HEK293 (cell line): ENCODE results near the gene AMPD2.
"Not testable (repeated sequence)": the region's sequence is repeated elsewhere in the genome, so short reads cannot be mapped to it uniquely, and the experiment has no call there.

ENCODE experiments used
- CTCF ChIA-PET: fragments of 350-600 bp; formaldehyde crosslinking; extraction: SDS; loops from one replicate; lab custom pipeline; 2021; ENCODE audit warnings: antibody characterized with exemption; lab: Yijun Ruan, JAX
- POLR2A ChIA-PET: fragments of 300-600 bp; formaldehyde crosslinking; extraction: SDS; loops from one replicate; lab custom pipeline; 2020; ENCODE audit warnings: antibody characterized with exemption, inconsistent platforms; lab: Yijun Ruan, JAX
- H3K27ac ChIP-seq: fragments of 200-500 bp; sonication (Bioruptor generic); 2 replicates; pipeline ENCODE4 v1.5.1; 2014; ENCODE audit warnings: low read depth, low read length, control low read depth, inconsistent platforms; ENCODE audit errors: extremely low read depth
- H3K36me3 ChIP-seq, 2 experiments: fragments of 200-500 bp in 1 of 2; sonication (Bioruptor generic) in 1 of 2; 1 replicate in 1 of 2; 2 replicates in 1 of 2; pipeline ENCODE4 v1.5.1; 2014 to 2017; ENCODE audit warnings: inconsistent platforms in 2 of 2, low read length in 2 of 2; ENCODE audit not compliant: control insufficient read depth in 2 of 2, insufficient read depth in 1 of 2
- H3K4me1 ChIP-seq: fragments of 200-500 bp; sonication (Bioruptor generic); 2 replicates; pipeline ENCODE4 v1.5.1; 2014; ENCODE audit warnings: mild to moderate bottlenecking, low read length, inconsistent platforms; ENCODE audit not compliant: control insufficient read depth, insufficient read depth
- H3K4me3 ChIP-seq: 2 replicates; pipeline ENCODE4 v1.5.1; 2011; ENCODE audit warnings: low read depth, mild to moderate bottlenecking, control low read depth, low read length, moderate library complexity
- H3K9me3 ChIP-seq: fragments of 200-500 bp; sonication (Bioruptor generic); 2 replicates; pipeline ENCODE4 v1.5.1; 2014; ENCODE audit warnings: low read depth, low read length, inconsistent platforms; ENCODE audit not compliant: control insufficient read depth, insufficient read depth
- KLF10 ChIP-seq: fragments of 450-650 bp; IDR thresholded peaks from 2 replicates; pipeline ENCODE4 v1.5.1; 2018; ENCODE audit warnings: missing biosample characterization, mild to moderate bottlenecking, missing genetic modification characterization
- OSR2 ChIP-seq: fragments of 450-650 bp; formaldehyde crosslinking; IDR thresholded peaks from 2 replicates; pipeline ENCODE4 v1.5.1; 2016; ENCODE audit warnings: missing biosample characterization, missing genetic modification characterization
- OVOL3 ChIP-seq: fragments of 450-650 bp; formaldehyde crosslinking; IDR thresholded peaks from 2 replicates; pipeline ENCODE4 v1.5.1; 2016; ENCODE audit warnings: missing biosample characterization, missing genetic modification characterization
- SCRT2 ChIP-seq: fragments of 450-650 bp; formaldehyde crosslinking; IDR thresholded peaks from 2 replicates; pipeline ENCODE4 v1.5.1; 2016; ENCODE audit warnings: missing biosample characterization, missing genetic modification characterization
- ZFHX2 ChIP-seq: fragments of 450-650 bp; formaldehyde crosslinking; conservative IDR thresholded peaks from 2 replicates; pipeline ENCODE4 v1.5.1; 2016; ENCODE audit warnings: missing biosample characterization, missing genetic modification characterization
- ZFP3 ChIP-seq: fragments of 450-650 bp; formaldehyde crosslinking; IDR thresholded peaks from 2 replicates; pipeline ENCODE4 v1.5.1; 2016; ENCODE audit warnings: low read depth, missing biosample characterization, missing genetic modification characterization
- ZFP37 ChIP-seq: fragments of 450-650 bp; formaldehyde crosslinking; IDR thresholded peaks from 2 replicates; pipeline ENCODE4 v1.5.1; 2016; ENCODE audit warnings: missing biosample characterization, missing genetic modification characterization
- ZNF112 ChIP-seq: fragments of 450-650 bp; formaldehyde crosslinking; IDR thresholded peaks from 2 replicates; pipeline ENCODE4 v1.5.0; 2017; ENCODE audit warnings: missing biosample characterization, missing genetic modification characterization
- ZNF138 ChIP-seq: fragments of 450-650 bp; formaldehyde crosslinking; IDR thresholded peaks from 2 replicates; pipeline ENCODE4 v1.5.1; 2016; ENCODE audit warnings: missing biosample characterization, missing genetic modification characterization, borderline replicate concordance
- ZNF19 ChIP-seq: fragments of 450-650 bp; formaldehyde crosslinking; IDR thresholded peaks from 2 replicates; pipeline ENCODE4; 2016; ENCODE audit warnings: missing biosample characterization, missing genetic modification characterization, low read depth
- ZNF211 ChIP-seq: fragments of 450-650 bp; formaldehyde crosslinking; IDR thresholded peaks from 2 replicates; pipeline ENCODE4 v1.5.1; 2016; ENCODE audit warnings: low read depth, missing biosample characterization, missing genetic modification characterization
- ZNF223 ChIP-seq: fragments of 450-650 bp; formaldehyde crosslinking; IDR thresholded peaks from 2 replicates; pipeline ENCODE4 v1.5.1; 2016; ENCODE audit warnings: missing biosample characterization, missing genetic modification characterization
- ZNF423 ChIP-seq: fragments of 450-650 bp; formaldehyde crosslinking; IDR thresholded peaks from 2 replicates; pipeline ENCODE4 v1.5.1; 2016; ENCODE audit warnings: missing biosample characterization, missing genetic modification characterization
- ZNF48 ChIP-seq: fragments of 450-650 bp; formaldehyde crosslinking; IDR thresholded peaks from 2 replicates; pipeline ENCODE4 v1.5.1; 2016; ENCODE audit warnings: missing biosample characterization, missing genetic modification characterization
- ZNF530 ChIP-seq: fragments of 450-650 bp; formaldehyde crosslinking; IDR thresholded peaks from 2 replicates; pipeline ENCODE4 v1.5.1; 2016; ENCODE audit warnings: low read depth, missing biosample characterization, missing genetic modification characterization
- ZNF544 ChIP-seq: fragments of 450-650 bp; formaldehyde crosslinking; IDR thresholded peaks from 2 replicates; pipeline ENCODE4 v1.5.0; 2017; ENCODE audit warnings: missing biosample characterization, missing genetic modification characterization
- ZNF645 ChIP-seq: fragments of 450-650 bp; formaldehyde crosslinking; IDR thresholded peaks from 2 replicates; pipeline ENCODE4; 2016; ENCODE audit warnings: missing biosample characterization, missing genetic modification characterization
- ZNF670 ChIP-seq: fragments of 450-650 bp; formaldehyde crosslinking; IDR thresholded peaks from 2 replicates; pipeline ENCODE4 v1.5.1; 2016; ENCODE audit warnings: missing biosample characterization, missing genetic modification characterization, low read depth
- ZNF701 ChIP-seq: fragments of 450-650 bp; formaldehyde crosslinking; IDR thresholded peaks from 2 replicates; pipeline ENCODE4 v1.5.1; 2016; ENCODE audit warnings: missing biosample characterization, missing genetic modification characterization
- ZNF704 ChIP-seq: fragments of 450-650 bp; formaldehyde crosslinking; IDR thresholded peaks from 2 replicates; pipeline ENCODE4 v1.5.1; 2016; ENCODE audit warnings: missing biosample characterization, missing genetic modification characterization
- ZSCAN18 ChIP-seq: fragments of 450-650 bp; formaldehyde crosslinking; IDR thresholded peaks from 2 replicates; pipeline ENCODE4 v1.5.1; 2016; ENCODE audit warnings: missing biosample characterization, missing genetic modification characterization
- TF ChIP-seq, protein P1 (sequence below): sonication (generic); formaldehyde crosslinking; IDR thresholded peaks from 2 replicates; pipeline ENCODE4 v1.8.1; 2022; ENCODE audit warnings: mild to moderate bottlenecking, moderate library complexity, missing genetic modification reagents

AMPD2 gene

DNA sequence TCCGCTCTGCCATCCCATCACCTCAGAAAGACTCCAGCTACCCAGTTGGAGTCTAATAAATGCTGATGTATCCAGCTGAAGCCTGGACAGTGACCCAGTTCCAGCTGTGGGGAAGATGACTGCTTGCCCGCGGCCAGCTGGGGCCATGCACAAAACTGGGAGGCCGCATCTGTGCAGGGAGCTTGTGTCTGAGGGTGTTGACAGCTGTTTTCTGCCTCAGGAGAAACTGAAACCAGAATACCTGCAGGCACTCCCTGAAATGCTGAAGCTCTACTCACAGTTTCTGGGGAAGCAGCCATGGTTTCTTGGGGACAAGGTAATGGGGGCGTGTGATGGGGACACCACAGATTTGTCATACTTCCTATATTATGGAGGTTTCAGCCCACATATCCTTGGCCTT, 51.4 kb downstream of the AMPD2 start:
- ChIA-PET POLR2A (no interaction called here), CTCF (interaction anchor here (1.0 kb wide), 1 partner anchor 31 kb away, joined by 5 read pairs; no protein-coding TSS in a partner anchor)
- no peak for TF ChIP-seq ZNF701 (tag by site-specific recombination)
- TF ChIP-seq ZNF704 (tag by site-specific recombination), result no peak
- no peak for TF ChIP-seq OVOL3 (tag by site-specific recombination)
- no peak for TF ChIP-seq ZNF423
- TF ChIP-seq ZNF645 (tag by site-specific recombination), result no peak
- no peak for TF ChIP-seq ZNF19
- no peak for TF ChIP-seq ZNF223 (tag by site-specific recombination)
- no peak for TF ChIP-seq ZNF530
- no peak for TF ChIP-seq ZNF112
- no peak for TF ChIP-seq ZNF138 (tag by site-specific recombination)
- no peak for TF ChIP-seq ZNF48 (tag by site-specific recombination)
- no peak for TF ChIP-seq ZFP3 (tag by site-specific recombination)
- no peak for TF ChIP-seq ZFHX2 (tag by site-specific recombination)
- TF ChIP-seq ZNF211 (tag by site-specific recombination), result no peak
- no peak for TF ChIP-seq ZNF670
- TF ChIP-seq KLF10 (tag by site-specific recombination), result no peak
- no peak for TF ChIP-seq ZFP37 (tag by site-specific recombination)
- Histone ChIP-seq H3K9me3 (no peaks in the 10 kb centered on the region), H3K36me3 (peaks cover 0 to 7% of the 10 kb centered on the region in 2 experiments; a peak in 1 of 3 replicates), H3K4me3 (no peak overlapping the region), H3K4me1 (no peaks in the 10 kb centered on the region), H3K27ac (no peak overlapping the region)

DNA sequence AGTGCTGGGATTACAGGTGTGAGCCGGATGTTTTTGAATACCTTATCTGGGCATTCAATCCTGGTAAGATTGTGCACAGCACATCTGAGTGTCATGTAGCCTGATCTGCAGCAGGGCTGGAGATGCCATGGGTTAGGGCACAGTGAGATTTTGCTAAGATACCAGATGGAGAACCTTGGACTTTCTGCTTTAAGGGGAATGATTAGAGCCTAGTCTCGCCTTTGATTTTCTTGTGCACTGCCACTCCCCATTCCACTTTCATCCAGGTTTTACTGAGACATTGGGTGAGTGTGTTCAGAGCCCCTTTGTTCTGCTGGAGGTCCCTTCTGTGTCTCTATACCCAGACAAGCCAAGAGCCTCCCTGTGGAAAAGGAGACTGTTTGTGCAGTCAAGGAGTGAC, 54.2 kb downstream of the AMPD2 start:
- H3K4me1 ChIP-seq, H3K4me3 ChIP-seq, CTCF ChIA-PET, H3K9me3 ChIP-seq, POLR2A ChIA-PET, H3K27ac ChIP-seq, H3K36me3 ChIP-seq: not testable (repeated sequence)

GRCh38 chr1:109676683-109677381, 57.2 kb downstream of the AMPD2 start:
- POLR2A ChIA-PET, H3K36me3 ChIP-seq: not testable (repeated sequence)
- CTCF ChIA-PET, result interaction anchor here (0.8 kb wide), 1 partner anchor 22 kb away, joined by 3 read pairs; no protein-coding TSS in a partner anchor

GRCh38 chr1:109677459-109677858, 57.8 kb downstream of the AMPD2 start:
- Histone ChIP-seq H3K4me3 (no peak overlapping the region), H3K4me1 (no peaks in the 10 kb centered on the region), H3K9me3 (no peaks in the 10 kb centered on the region), H3K36me3 (no peaks in the 10 kb centered on the region), H3K27ac (no peak overlapping the region)
- ChIA-PET POLR2A (no interaction called here), CTCF (interaction anchor here (0.8 kb wide), 1 partner anchor 23 kb away, joined by 3 read pairs; no protein-coding TSS in a partner anchor)
- TF ChIP-seq ZSCAN18 (tag by site-specific recombination) (no peak), OSR2 (tag by site-specific recombination) (no peak), ZNF544 (tag by site-specific recombination) (no peak)
- TF ChIP-seq, protein P1, sequence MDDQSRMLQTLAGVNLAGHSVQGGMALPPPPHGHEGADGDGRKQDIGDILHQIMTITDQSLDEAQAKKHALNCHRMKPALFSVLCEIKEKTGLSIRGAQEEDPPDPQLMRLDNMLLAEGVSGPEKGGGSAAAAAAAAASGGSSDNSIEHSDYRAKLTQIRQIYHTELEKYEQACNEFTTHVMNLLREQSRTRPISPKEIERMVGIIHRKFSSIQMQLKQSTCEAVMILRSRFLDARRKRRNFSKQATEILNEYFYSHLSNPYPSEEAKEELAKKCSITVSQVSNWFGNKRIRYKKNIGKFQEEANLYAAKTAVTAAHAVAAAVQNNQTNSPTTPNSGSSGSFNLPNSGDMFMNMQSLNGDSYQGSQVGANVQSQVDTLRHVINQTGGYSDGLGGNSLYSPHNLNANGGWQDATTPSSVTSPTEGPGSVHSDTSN (CRISPR knock-in tag), result no peak

More at GRCh38 chr1:109676683-109677381, 57.2 kb downstream of the AMPD2 start:
- H3K27ac ChIP-seq, H3K4me1 ChIP-seq, H3K9me3 ChIP-seq, H3K4me3 ChIP-seq: not testable (repeated sequence)
- TF ChIP-seq SCRT2 (tag by site-specific recombination), result peak; percentile 29; the same call in 1 of the 2 replicates
